Measurements from ENCODE around the gene PSD. TPM values are rescaled to one million over a fixed set of nuclear protein-coding genes. Genes with fewer than 3 reads are reported as not detected.

PSD gene
- total and polyA plus RNA-seq, 2 donors (not counting 3 experiments of a cell fraction or from before 2014, with no cell fraction given), result 0.10 to 0.40 TPM

GRCh38 chr10:102416283-102416682, 2.3 kb downstream of the PSD start:
- H3K4me2 ChIP-seq (ENCODE audit: insufficient read depth, low read length), result no peak overlapping the region
- no TSS peak for BruUV-seq (replicated peaks)
- TF ChIP-seq EZH2 (IDR thresholded peaks at IDR 0.05; ENCODE audit: borderline replicate concordance, low read depth, low read length, severe bottlenecking) (no peak), JUN (IDR thresholded peaks at IDR 0.05; ENCODE audit: borderline replicate concordance, insufficient read depth, insufficient read length, low read depth) (no peak), GATA2 (IDR thresholded peaks at IDR 0.05; ENCODE audit: insufficient read depth, insufficient read length, low read depth, low read length) (no peak), FOS (IDR thresholded peaks at IDR 0.05; ENCODE audit: borderline replicate concordance, insufficient read depth, low read length) (no peak), POLR2A (IDR thresholded peaks at IDR 0.05; ENCODE audit: low read depth, low read length) (no peak), POLR2AphosphoS5 (IDR thresholded peaks at IDR 0.05; ENCODE audit: insufficient read depth, low read depth, low read length) (no peak), MYC (IDR thresholded peaks at IDR 0.05; ENCODE audit: low read depth, low read length) (no peak)
- TF ChIP-seq, protein P1, sequence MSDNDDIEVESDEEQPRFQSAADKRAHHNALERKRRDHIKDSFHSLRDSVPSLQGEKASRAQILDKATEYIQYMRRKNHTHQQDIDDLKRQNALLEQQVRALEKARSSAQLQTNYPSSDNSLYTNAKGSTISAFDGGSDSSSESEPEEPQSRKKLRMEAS (IDR thresholded peaks at IDR 0.05; ENCODE audit: insufficient read depth, insufficient read length), result no peak
- TF ChIP-seq, protein P2, sequence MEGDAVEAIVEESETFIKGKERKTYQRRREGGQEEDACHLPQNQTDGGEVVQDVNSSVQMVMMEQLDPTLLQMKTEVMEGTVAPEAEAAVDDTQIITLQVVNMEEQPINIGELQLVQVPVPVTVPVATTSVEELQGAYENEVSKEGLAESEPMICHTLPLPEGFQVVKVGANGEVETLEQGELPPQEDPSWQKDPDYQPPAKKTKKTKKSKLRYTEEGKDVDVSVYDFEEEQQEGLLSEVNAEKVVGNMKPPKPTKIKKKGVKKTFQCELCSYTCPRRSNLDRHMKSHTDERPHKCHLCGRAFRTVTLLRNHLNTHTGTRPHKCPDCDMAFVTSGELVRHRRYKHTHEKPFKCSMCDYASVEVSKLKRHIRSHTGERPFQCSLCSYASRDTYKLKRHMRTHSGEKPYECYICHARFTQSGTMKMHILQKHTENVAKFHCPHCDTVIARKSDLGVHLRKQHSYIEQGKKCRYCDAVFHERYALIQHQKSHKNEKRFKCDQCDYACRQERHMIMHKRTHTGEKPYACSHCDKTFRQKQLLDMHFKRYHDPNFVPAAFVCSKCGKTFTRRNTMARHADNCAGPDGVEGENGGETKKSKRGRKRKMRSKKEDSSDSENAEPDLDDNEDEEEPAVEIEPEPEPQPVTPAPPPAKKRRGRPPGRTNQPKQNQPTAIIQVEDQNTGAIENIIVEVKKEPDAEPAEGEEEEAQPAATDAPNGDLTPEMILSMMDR (IDR thresholded peaks at IDR 0.05; ENCODE audit: extremely low read depth in 1 of 2, insufficient read depth in 1 of 2, low read depth in 1 of 2, low read length in 2 of 2), result no peak
- no peak overlapping the region for H2AFZ ChIP-seq (ENCODE audit: low read depth, low read length)
- dilution Hi-C loops (cut with MboI; ENCODE audit: extremely low pct_ligation_motif_present, low sequenced_read_pairs), result no loop called here
- H3K9ac ChIP-seq (replicated peaks; ENCODE audit: extremely low read depth, insufficient read depth, low read length), result no peak overlapping the region
- ChIA-PET CTCF (interaction anchor here (1.4 kb wide), 1 partner anchor 13 kb away, joined by 3 read pairs; no protein-coding TSS in a partner anchor), POLR2A (interaction anchor here (0.6 kb wide), 1 partner anchor 11 kb away, joined by 3 read pairs; no protein-coding TSS in a partner anchor)
- intact Hi-C loops (cut with micrococcal nuclease), result no loop called here
- peaks cover 9% of the 10 kb centered on the region for H3K4me1 ChIP-seq (ENCODE audit: control insufficient read depth, extremely low read depth, insufficient read depth, low read length)
- H3K9me1 ChIP-seq (replicated peaks; ENCODE audit: control insufficient read depth, extremely low read depth, insufficient read depth, low read length), result no peaks in the 10 kb centered on the region
- no peaks in the 10 kb centered on the region for H3K9me3 ChIP-seq (replicated peaks; ENCODE audit: control insufficient read depth, insufficient read depth, low read length)
- no peak overlapping the region for H3K27ac ChIP-seq (ENCODE audit: insufficient read depth, low read depth, low read length)
- H3K79me2 ChIP-seq (ENCODE audit: control insufficient read depth, insufficient read depth, low read length), result no peaks in the 10 kb centered on the region
- H3K36me3 ChIP-seq (ENCODE audit: control insufficient read depth in 2 of 2, extremely low read depth in 1 of 2, insufficient read depth in 2 of 2, low read length in 2 of 2), result no peaks in the 10 kb centered on the region
- DNase-seq (ENCODE audit: low read depth, low spot score), result no peak
- no peak for FAIRE-seq
- H3K4me3 ChIP-seq (replicated peaks in 1 of 3; ENCODE audit: insufficient read depth in 1 of 3, low read depth in 1 of 3, low read length in 3 of 3), result no peak overlapping the region
- H3K27me3 ChIP-seq (ENCODE audit: control insufficient read depth in 2 of 2, insufficient read depth in 2 of 2, low read length in 2 of 2), result peaks cover 9 to 28% of the 10 kb centered on the region in 2 experiments
- H4K20me1 ChIP-seq (replicated peaks; ENCODE audit: control insufficient read depth, extremely low read depth, insufficient read depth, low read length), result no peaks in the 10 kb centered on the region
